ENCODE results near the gene TOB1.

GRCh38 chr17:50828508-50829170, 37.5 kb downstream of the TOB1 start:
- TF ChIP-seq SIN3A (IDR thresholded peaks at IDR 0.05; ENCODE audit: borderline replicate concordance, insufficient read depth, low read length): no peak
- no peak for TF ChIP-seq POLR2AphosphoS5 (IDR thresholded peaks at IDR 0.05; ENCODE audit: low read depth, low read length)
